ENCODE measurements around the gene ASCC1. TPM values are rescaled to one million over a fixed set of nuclear protein-coding genes. Genes with fewer than 3 reads are reported as not detected.

The ASCC1 gene
- total RNA-seq, 2 experiments from 2014 or later = 61.6 to 66.2 TPM

GRCh38 chr10:72204296-72204695 is 11.8 kb downstream of the ASCC1 start:
- no peak for TF ChIP-seq CTCF (IDR thresholded peaks at IDR 0.05)
- no peaks in the 10 kb centered on the region for H3K27me3 Mint-ChIP-seq
- intact Hi-C loops (cut with micrococcal nuclease) = no loop called here
- H3K27ac Mint-ChIP-seq = no peak overlapping the region
- H3K36me3 Mint-ChIP-seq (ENCODE audit: low read depth) = peaks cover 33% of the 10 kb centered on the region
- H3K4me3 Mint-ChIP-seq = no peak overlapping the region
- ChIA-PET POLR2A (interaction anchor here (0.6 to 1.4 kb wide), 4 partner anchors 11 to 143 kb away, joined by 3 to 6 read pairs (median 4); partner anchors contain the start of genes ANAPC16 and ASCC1), CTCF (no interaction called here)
- H3K9me3 Mint-ChIP-seq = no peaks in the 10 kb centered on the region
- no peak for ATAC-seq
- H3K4me1 Mint-ChIP-seq (ENCODE audit: low read depth) = peaks cover 11% of the 10 kb centered on the region
- no peak for DNase-seq

GRCh38 chr10:72201293-72201692 is 14.8 kb downstream of the ASCC1 start:
- H3K4me1 Mint-ChIP-seq (ENCODE audit: low read depth) = no peaks in the 10 kb centered on the region
- no peak overlapping the region for H3K4me3 Mint-ChIP-seq
- DNase-seq (no peak), ATAC-seq (no peak)
- ChIA-PET CTCF (interaction anchor here (0.7 to 0.8 kb wide), 2 partner anchors 79 to 152 kb away, joined by 3 read pairs; no protein-coding TSS in a partner anchor), POLR2A (no interaction called here)
- H3K9me3 Mint-ChIP-seq = no peaks in the 10 kb centered on the region
- no peak for TF ChIP-seq CTCF (IDR thresholded peaks at IDR 0.05)
- H3K27me3 Mint-ChIP-seq = no peaks in the 10 kb centered on the region
- no peak overlapping the region for H3K27ac Mint-ChIP-seq
- peaks cover 23% of the 10 kb centered on the region for H3K36me3 Mint-ChIP-seq (ENCODE audit: low read depth)
- intact Hi-C loops (cut with micrococcal nuclease) = no loop called here

DNA sequence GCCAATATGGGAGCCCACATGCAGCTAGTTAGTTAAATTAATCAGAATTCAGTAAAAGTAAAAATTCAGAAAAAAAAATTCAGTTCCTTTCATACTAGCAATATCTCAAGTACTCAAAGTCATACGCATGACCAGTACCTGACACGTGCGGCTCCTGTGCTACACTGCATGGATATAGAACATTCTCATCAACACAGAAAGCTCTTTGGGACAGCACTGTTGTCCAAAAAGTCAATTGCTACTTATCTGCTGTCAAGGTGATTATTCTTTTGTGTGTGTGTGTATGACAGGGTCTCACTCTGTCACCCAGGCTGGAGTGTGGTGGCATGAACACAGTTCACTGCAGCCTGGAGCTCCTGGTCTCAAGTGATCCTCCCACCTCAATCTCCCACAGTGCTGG is 15.2 kb downstream of the ASCC1 start:
- Mint-ChIP-seq H3K9me3 (no peaks in the 10 kb centered on the region), H3K36me3 (ENCODE audit: low read depth) (peaks cover 25% of the 10 kb centered on the region), H3K4me3 (no peak overlapping the region), H3K27me3 (no peaks in the 10 kb centered on the region), H3K4me1 (ENCODE audit: low read depth) (no peaks in the 10 kb centered on the region), H3K27ac (no peak overlapping the region)
- intact Hi-C loops (cut with micrococcal nuclease) = no loop called here
- ChIA-PET POLR2A (interaction anchor here (0.6 to 0.7 kb wide), 2 partner anchors 112 to 179 kb away, joined by 3 read pairs; no protein-coding TSS in a partner anchor), CTCF (interaction anchor here (0.7 to 0.8 kb wide), 2 partner anchors 80 to 152 kb away, joined by 3 read pairs; no protein-coding TSS in a partner anchor)
- ATAC-seq (no peak), DNase-seq (no peak)
- no peak for TF ChIP-seq CTCF (IDR thresholded peaks at IDR 0.05)

DNA sequence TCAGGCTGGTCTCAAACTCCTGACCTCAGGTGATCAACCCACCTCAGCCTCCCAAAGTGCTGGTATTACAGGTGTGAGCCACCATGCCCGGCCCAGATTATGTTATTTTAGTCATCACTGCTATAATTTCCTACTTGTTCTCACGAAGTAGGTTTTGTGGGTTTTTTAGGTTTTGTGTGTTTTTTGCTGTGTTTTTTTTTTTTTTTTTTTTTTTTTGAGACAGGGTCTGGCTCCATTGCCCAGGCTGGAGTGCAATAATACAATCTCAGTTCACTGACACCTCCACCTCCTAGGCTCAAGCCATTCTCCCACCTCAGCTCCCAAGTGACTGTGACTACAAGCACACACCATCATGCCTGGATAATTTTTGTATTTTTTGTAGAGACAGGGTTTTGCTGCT is 21.1 kb downstream of the ASCC1 start:
- intact Hi-C loops (cut with micrococcal nuclease) = no loop called here
- H3K36me3 Mint-ChIP-seq (ENCODE audit: low read depth) = peaks cover 32% of the 10 kb centered on the region
- no peaks in the 10 kb centered on the region for H3K9me3 Mint-ChIP-seq
- ATAC-seq (no peak), DNase-seq (no peak)
- CTCF ChIA-PET = no interaction called here
- H3K27ac Mint-ChIP-seq = no peak overlapping the region
- no peaks in the 10 kb centered on the region for H3K27me3 Mint-ChIP-seq
- no peak for TF ChIP-seq CTCF (IDR thresholded peaks at IDR 0.05)
- no peak overlapping the region for H3K4me3 Mint-ChIP-seq
- no peaks in the 10 kb centered on the region for H3K4me1 Mint-ChIP-seq (ENCODE audit: low read depth)
- POLR2A ChIA-PET = no interaction called here

GRCh38 chr10:72186982-72187330 is 29.1 kb downstream of the ASCC1 start:
- Mint-ChIP-seq H3K36me3 (ENCODE audit: low read depth) (peaks cover 38% of the 10 kb centered on the region), H3K27me3 (no peaks in the 10 kb centered on the region), H3K4me1 (ENCODE audit: low read depth) (peaks cover 5% of the 10 kb centered on the region), H3K4me3 (no peak overlapping the region), H3K27ac (no peak overlapping the region), H3K9me3 (no peaks in the 10 kb centered on the region)
- DNase-seq (no peak), ATAC-seq (no peak)
- intact Hi-C loops (cut with micrococcal nuclease) = no loop called here
- TF ChIP-seq CTCF (IDR thresholded peaks at IDR 0.05) = no peak
- CTCF ChIA-PET = no interaction called here
- POLR2A ChIA-PET = no interaction called here

Data from activated CD8-positive, alpha-beta T cell treated with anti-CD3 and anti-CD28 coated beads for 36 hours (primary cell).